Kidney (tissue), 14 donors: Measurements from ENCODE around the gene GOLGA7B. TPM values are rescaled to one million over a fixed set of nuclear protein-coding genes. Genes with fewer than 3 reads are reported as not detected.
A peak's percentile ranks its signal among the peaks of the same experiment; 100 is the strongest.

Source experiments
- DNase-seq, 5 donors: peaks; one replicate each; pipeline ENCODE4 v3.0.0-alpha.2; 2013 to 2020
- FAIRE-seq: peaks from 2 replicates; lab custom pipeline; 2012; peaks lifted over from hg19 to GRCh38; lab: Jason Lieb, UNC
- H3K27ac ChIP-seq, 2 donors: one replicate each; pipeline ENCODE4 v1.7.0; 2013; ENCODE audit warnings: low read depth in 2 of 2, low read length in 2 of 2, inconsistent platforms in 1 of 2
- H3K27me3 ChIP-seq: one replicate; pipeline ENCODE4 v1.7.1; 2013; ENCODE audit warnings: low read length, inconsistent platforms; ENCODE audit not compliant: control insufficient read depth, insufficient read depth
- H3K36me3 ChIP-seq, 3 donors: one replicate each; pipeline versions ENCODE4 v1.7.0 to v1.7.1; 2013; ENCODE audit warnings: low read length in 3 of 3, control low read depth in 1 of 3, inconsistent platforms in 1 of 3; ENCODE audit not compliant: insufficient read depth in 3 of 3, control insufficient read depth in 2 of 3
- H3K4me1 ChIP-seq, 3 donors: one replicate each; pipeline versions ENCODE4 v1.7.0 to v1.7.1; 2013; ENCODE audit warnings: low read length in 3 of 3, inconsistent platforms in 1 of 3, low read depth in 1 of 3; ENCODE audit not compliant: control insufficient read depth in 2 of 3, insufficient read depth in 2 of 3
- H3K4me3 ChIP-seq, 3 donors: one replicate each; pipeline versions ENCODE4 v1.7.0 to v1.8.1; 2013; ENCODE audit warnings: low read length in 3 of 3, control low read depth in 1 of 3, inconsistent platforms in 1 of 3
- H3K9ac ChIP-seq, 3 donors: one replicate each; pipeline versions ENCODE4 v1.7.0 to v1.7.1; 2013; ENCODE audit warnings: low read length in 3 of 3, control low read depth in 1 of 3, inconsistent platforms in 1 of 3
- H3K9me3 ChIP-seq, 3 donors: one replicate each; pipeline versions ENCODE4 v1.7.0 to v1.7.1; 2013; ENCODE audit warnings: low read length in 3 of 3, control low read depth in 1 of 3, inconsistent platforms in 1 of 3; ENCODE audit not compliant: control insufficient read depth in 2 of 3, insufficient read depth in 1 of 3
- intact Hi-C: fragments of 100-400 bp; cut with DNase I; formaldehyde crosslinking; loops from one replicate; pipeline ENCODE4 v1.11.1; 2022
- polyA plus RNA-seq: library from polyadenylated mRNA; stranded (reverse); fragments of 350-450 nt; fragmentation: Illumina TruSeq; extraction: RNeasy Lipid Tissue Mini Kit (QIAGEN cat#74804); gene quantifications from one replicate; pipeline ENCODE4 v1.2.3, GENCODE V29; 2014; ENCODE audit warnings: low read depth, low replicate concordance; ENCODE audit not compliant: insufficient read depth
- total RNA-seq: library from RNA; stranded (reverse); fragmentation: NEBNext Ultra II Directional; extraction: Animal tissue kit (Norgen Biotek cat#: 25700); gene quantifications from one replicate; pipeline ENCODE4 v1.2.1, GENCODE V29; 2021
- TF ChIP-seq, protein P1 (sequence below): IDR thresholded peaks from 3 replicates; pipeline ENCODE4 v1.5.1; 2012; ENCODE audit warnings: mild to moderate bottlenecking, moderate library complexity, borderline replicate concordance; ENCODE audit not compliant: insufficient read depth; ENCODE audit errors: extremely low read depth
- donor health status: control.
- donor health status: control.
- donor health status: control.
- donor health status: control.
- donor health status: control.
- donor health status: DM: yes; HTN: yes; CAD: no.
- donor health status: Normal renal cell carcinoma (clear cell type).

GOLGA7B gene
- total and polyA plus RNA-seq, 2 donors from 2014 or later, result 0.50 TPM; not detected in 1

GRCh38 chr10:97805096-97805884 is 44.4 kb upstream of the GOLGA7B start:
- Histone ChIP-seq H3K4me3 (no peak overlapping the region), H3K9ac (no peak overlapping the region), H3K36me3 (no peaks in the 10 kb centered on the region), H3K9me3 (no peaks in the 10 kb centered on the region), H3K4me1 (no peaks in the 10 kb centered on the region), H3K27ac (no peak overlapping the region), H3K27me3 (no peaks in the 10 kb centered on the region)
- intact Hi-C loops, result no loop called here
- DNase-seq, result peak; percentile 28 to 60 (median 50)
- no peak for FAIRE-seq
- TF ChIP-seq, protein P1, sequence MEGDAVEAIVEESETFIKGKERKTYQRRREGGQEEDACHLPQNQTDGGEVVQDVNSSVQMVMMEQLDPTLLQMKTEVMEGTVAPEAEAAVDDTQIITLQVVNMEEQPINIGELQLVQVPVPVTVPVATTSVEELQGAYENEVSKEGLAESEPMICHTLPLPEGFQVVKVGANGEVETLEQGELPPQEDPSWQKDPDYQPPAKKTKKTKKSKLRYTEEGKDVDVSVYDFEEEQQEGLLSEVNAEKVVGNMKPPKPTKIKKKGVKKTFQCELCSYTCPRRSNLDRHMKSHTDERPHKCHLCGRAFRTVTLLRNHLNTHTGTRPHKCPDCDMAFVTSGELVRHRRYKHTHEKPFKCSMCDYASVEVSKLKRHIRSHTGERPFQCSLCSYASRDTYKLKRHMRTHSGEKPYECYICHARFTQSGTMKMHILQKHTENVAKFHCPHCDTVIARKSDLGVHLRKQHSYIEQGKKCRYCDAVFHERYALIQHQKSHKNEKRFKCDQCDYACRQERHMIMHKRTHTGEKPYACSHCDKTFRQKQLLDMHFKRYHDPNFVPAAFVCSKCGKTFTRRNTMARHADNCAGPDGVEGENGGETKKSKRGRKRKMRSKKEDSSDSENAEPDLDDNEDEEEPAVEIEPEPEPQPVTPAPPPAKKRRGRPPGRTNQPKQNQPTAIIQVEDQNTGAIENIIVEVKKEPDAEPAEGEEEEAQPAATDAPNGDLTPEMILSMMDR, result no peak

GRCh38 chr10:97805949-97806348 is 43.7 kb upstream of the GOLGA7B start:
- FAIRE-seq, result no peak

DNA sequence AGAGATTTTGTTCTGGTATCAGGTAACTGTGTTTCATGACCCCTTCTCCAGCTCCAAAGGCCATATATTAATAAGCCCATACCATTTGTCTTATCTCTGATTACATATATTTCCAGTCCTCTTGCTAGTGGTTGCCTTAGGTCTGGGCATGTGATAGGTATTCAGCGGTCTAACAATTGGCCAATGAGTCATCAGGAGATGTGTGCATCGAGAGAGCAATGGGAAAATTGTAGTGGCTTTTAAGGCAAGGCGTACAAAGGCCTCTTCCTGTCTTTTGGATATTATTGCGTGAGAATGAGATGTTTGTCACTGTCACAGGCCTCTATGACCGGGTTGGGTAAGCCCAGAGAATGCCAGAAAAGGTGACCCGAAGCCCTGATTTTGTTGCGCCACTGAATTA is 39.2 kb upstream of the GOLGA7B start:
- FAIRE-seq (no peak), DNase-seq (no peak)
- no peak overlapping the region for H3K27ac ChIP-seq
- no peaks in the 10 kb centered on the region for H3K36me3 ChIP-seq
- H3K4me1 ChIP-seq, result no peaks in the 10 kb centered on the region
- no peaks in the 10 kb centered on the region for H3K9me3 ChIP-seq
- H3K4me3 ChIP-seq, result no peak overlapping the region
- H3K27me3 ChIP-seq, result no peaks in the 10 kb centered on the region
- no peak overlapping the region for H3K9ac ChIP-seq
- intact Hi-C loops, result no loop called here
- TF ChIP-seq, protein P1, result no peak

More at GRCh38 chr10:97805949-97806348, 43.7 kb upstream of the GOLGA7B start:
- intact Hi-C loops, result no loop called here
- no peak overlapping the region for H3K4me3 ChIP-seq
- H3K27me3 ChIP-seq, result no peaks in the 10 kb centered on the region
- H3K9ac ChIP-seq, result no peak overlapping the region
- no peaks in the 10 kb centered on the region for H3K9me3 ChIP-seq
- peak in 1 of 5 donors; percentile 12 for DNase-seq
- H3K27ac ChIP-seq, result no peak overlapping the region
- no peaks in the 10 kb centered on the region for H3K4me1 ChIP-seq
- H3K36me3 ChIP-seq, result no peaks in the 10 kb centered on the region
- TF ChIP-seq, protein P1, result no peak
